Activated CD4-positive, alpha-beta T cell treated with anti-CD3 and anti-CD28 coated beads for 4 hours (primary cell): ENCODE results near the gene RNF130.

Experiments used
- DNase-seq, 2 donors: peaks; one replicate each; pipeline ENCODE4 v3.0.0-alpha.2; 2020

Gene RNF130

DNA sequence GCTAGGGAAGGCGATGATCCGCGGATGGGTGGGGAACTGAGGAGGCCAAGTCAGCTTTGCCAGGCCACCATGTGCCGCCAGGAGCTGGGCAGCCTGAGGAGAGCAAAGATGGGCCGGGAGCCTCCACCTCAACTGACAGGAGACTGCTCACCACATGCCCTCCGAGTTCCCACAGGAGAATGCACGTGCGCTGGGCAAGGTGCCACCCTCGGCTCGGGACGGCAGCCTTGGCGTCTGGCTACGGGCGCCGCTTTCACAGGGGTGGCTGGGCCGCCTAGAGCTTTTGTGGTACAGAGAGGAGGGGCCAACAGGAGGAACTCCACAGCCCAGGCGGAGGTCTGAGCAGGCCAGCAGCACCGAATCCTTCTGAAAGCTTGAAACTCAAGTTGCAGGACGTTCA is 158.6 kb downstream of the RNF130 start:
- no peak for DNase-seq

DNA sequence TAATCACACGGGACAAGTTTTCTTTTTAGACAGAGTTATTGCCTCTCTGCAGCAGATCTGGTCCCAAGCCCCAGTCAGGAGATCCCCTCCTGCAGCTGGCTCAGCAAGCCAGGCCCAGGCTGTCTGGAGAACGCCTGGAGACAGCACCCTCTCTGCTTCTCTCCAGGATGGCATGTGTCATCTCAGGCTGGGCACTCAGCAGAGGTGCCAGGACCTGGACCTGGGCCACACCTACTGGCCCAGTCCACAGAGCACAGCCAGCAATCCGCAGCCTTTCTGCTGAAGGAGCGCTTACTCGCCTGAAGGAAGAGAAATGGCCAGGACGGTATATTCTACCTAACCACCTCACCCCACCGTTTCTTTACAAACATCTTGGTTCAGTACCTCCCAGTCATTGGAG is 159.2 kb downstream of the RNF130 start:
- DNase-seq, result no peak

DNA sequence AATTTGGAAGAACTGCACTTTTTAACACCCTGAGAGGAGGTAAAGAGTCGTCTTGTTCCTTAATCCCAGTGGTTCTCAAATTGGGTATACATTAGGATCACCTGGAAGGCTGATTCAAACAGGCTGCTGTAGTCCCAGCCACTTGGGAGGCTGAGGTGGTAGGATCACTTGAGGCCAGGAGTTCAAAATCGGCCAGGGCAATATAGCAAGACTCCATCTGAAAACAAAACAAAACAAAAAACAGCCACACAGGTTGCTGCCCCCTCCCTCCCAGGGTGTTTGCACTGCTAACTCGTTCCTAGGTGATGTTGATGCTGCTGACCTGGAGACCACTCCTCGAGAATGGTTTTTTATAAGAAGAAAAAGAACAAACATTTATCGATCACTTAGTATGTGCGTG is 162.3 kb downstream of the RNF130 start:
- DNase-seq, result no peak

DNA sequence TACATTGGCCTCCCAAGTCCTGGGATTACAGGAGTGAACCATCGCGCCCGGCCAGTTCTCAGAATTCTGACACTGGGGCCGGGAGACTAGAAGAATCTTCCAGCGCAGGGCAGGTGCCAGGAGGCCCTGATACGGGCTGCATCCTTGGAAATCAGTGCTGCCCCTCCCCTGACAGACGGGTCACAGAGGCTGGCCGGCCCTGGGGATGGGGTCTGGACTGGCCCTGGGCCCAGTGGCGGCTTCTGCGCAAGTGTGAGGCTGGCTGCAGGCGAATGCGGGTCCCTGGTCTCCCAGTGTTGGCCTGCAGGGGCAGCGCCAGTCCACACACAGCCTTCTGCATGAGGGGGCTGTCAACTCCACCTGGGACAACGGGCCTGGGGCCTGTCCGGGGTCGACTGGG is 163.0 kb downstream of the RNF130 start:
- no peak for DNase-seq

DNA sequence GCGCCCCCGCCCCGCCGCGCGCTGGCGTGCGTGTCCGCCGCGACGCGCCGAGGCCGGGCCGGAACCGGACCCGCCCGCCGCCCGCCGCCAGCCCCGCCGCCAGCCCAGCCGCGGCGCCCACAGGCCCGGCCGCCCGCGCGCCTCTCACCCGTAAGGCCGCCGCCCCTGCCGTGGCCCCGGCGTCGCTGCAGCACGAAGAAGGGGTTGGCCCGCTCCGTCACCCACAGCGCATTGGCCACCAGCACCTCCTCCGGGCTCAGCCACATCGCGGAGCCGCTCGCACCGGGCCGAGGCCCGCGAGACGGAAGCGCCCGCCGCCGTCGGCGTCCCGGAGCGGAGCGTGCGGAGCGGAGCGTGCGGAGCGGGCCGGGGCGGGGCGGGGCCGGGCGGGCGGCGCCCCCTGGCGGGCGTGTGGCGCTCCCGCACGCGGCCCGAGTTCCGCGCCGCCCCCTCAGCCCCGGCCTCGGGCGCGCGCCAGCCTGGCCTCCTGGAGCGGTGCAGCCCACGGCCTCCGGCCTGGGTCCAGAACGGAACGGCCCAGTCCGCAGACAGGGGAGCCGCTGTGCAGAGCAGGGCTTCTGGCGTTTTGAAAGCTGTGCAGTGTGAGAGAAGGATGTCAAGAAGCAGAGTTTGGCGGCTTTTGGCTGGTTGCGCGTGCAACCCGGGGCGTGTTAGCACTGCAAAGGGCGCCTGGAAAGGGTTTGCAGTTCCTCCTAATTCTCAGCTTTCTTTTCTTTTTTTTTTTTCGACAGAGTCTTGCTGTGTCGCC is 163.8 kb downstream of the RNF130 start, which contains the start of gene TBC1D9B:
TBC1D9B (minus strand) TSS at position 342 of the 769 bp plus-strand sequence; CDS start at position 266, 76 bp downstream.
- peak; percentile 52 to 64 for DNase-seq

DNA sequence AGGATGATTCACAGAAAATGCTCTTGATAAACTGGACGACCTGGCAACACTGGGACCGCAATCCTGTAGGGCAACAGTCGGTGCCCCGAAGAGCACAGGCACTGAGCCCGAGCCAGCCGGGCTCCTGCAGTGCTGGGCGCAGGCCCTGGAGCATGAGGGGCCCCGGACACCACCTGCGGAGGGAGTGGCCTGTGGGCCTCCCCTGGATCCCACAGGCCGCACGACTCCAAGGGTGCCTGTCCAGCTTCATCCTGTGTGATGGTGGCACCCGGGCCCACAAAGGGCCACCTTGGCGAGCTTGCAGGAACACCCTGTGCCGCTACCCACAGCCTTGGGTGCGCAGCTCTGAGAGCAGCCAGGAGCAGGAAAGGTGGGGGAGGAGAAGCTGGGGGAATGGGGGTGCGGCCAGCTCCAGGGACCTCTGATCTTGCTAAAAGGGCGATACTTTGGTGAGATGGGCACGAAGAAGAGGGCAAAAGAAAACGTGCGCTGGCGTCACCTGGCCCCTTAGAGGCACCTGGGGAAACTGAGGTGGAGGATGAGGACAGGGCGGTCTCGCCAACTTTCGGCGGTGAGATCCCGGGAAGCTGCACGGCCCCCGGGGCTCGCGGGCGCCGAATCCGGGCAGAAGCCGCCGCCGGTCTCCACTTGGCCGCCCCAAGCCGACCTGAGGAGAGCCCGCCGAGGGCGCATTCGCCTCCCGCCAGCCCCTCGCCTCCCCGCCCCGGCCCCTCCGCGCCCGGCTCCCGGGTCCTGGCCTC is 164.6 kb downstream of the RNF130 start:
- peak; percentile 7 to 9 for DNase-seq

DNA sequence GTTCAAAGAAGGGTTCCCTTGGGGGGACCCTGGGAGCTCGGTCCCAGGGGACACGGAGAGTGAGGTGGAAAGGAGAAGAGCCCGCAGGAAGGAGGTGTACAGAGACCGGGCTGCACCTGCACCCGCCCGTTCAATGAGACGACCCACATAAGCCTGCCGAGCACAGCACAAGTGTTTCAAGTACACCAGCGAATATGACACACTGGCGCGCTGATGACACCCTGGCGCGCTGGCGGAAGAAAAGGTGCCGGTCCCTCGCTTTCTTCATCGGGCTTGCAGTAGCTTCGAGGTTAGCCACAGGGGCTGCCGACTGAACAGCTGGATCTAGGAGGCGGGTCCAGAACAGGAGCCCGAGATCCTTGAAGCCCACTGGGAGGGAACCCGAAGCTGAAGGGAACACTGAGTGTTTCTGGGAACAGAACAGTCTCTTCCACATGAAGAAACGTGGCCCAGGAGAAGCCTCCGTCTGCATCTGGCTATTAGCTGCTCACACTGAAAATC is 165.2 kb downstream of the RNF130 start:
- peak in 1 of 2 donors; percentile 4 for DNase-seq

DNA sequence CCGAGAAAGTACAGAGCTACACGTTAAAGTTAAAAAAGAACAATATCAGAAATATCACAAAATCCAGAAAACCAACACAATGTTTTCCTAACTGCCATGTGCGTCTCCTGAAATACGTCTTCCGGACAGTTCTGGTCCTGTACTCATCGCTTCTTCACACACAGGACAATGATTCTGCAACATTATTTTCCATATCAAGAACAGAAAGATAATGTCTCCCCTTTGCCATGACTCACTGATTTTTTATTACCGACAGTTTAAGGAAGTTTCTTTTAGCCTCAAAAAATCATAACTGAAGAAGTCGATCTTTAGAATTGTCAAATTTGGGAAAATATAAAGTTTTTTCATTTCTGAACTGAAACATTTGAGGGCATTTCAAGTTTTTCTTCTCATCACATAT is 166.4 kb downstream of the RNF130 start:
- no peak for DNase-seq
